Neutrophil (primary cell): ENCODE results near the gene SLC37A2.

Experiments
- H3K27ac ChIP-seq: fragments of 200-600 bp; sonication (generic); 2 replicates; pipeline ENCODE4 v1.5.1; 2016; ENCODE audit warnings: mild to moderate bottlenecking, moderate library complexity
- H3K27me3 ChIP-seq: fragments of 200-600 bp; sonication (generic); 2 replicates; pipeline ENCODE4 v1.6.0; 2016; ENCODE audit warnings: mild to moderate bottlenecking
- H3K36me3 ChIP-seq: fragments of 200-600 bp; sonication (generic); 2 replicates; pipeline ENCODE4 v1.5.1; 2017
- H3K4me1 ChIP-seq, 2 experiments: fragments of 200-600 bp in 1 of 2; sonication (generic) in 1 of 2; 1 replicate in 1 of 2; 2 replicates in 1 of 2; pipeline versions ENCODE4 v1.5.1 to v1.6.1; 2013 to 2016; ENCODE audit warnings: low read depth in 1 of 2, low read length in 1 of 2, mild to moderate bottlenecking in 1 of 2, moderate library complexity in 1 of 2; ENCODE audit not compliant: control insufficient read depth in 1 of 2, insufficient read depth in 1 of 2
- H3K4me3 ChIP-seq, 2 experiments: fragments of 200-600 bp in 1 of 2; sonication (generic) in 1 of 2; 1 replicate in 1 of 2; 2 replicates in 1 of 2; pipeline ENCODE4 v1.5.1; 2013 to 2016; ENCODE audit warnings: low read depth in 1 of 2, low read length in 1 of 2, mild to moderate bottlenecking in 1 of 2, moderate library complexity in 1 of 2
- H3K9me3 ChIP-seq: fragments of 200-600 bp; sonication (generic); 2 replicates; pipeline ENCODE4 v1.5.1; 2016
- CTCF ChIP-seq: fragments of 200-600 bp; sonication (generic); IDR thresholded peaks from 2 replicates; pipeline ENCODE4 v1.5.1; 2016; ENCODE audit warnings: antibody characterized with exemption

SLC37A2 gene

GRCh38 chr11:125071435-125071834 lies 8.3 kb downstream of the SLC37A2 start:
- peak overlapping the region; percentile 90 for H3K27ac ChIP-seq
- no peaks in the 10 kb centered on the region for H3K36me3 ChIP-seq
- no peak for TF ChIP-seq CTCF
- peak overlapping the region in 1 of 2 experiments; percentile 27 for H3K4me3 ChIP-seq
- H3K27me3 ChIP-seq, result peaks cover 5% of the 10 kb centered on the region
- H3K4me1 ChIP-seq, result peaks cover 21 to 37% of the 10 kb centered on the region in 2 experiments
- no peaks in the 10 kb centered on the region for H3K9me3 ChIP-seq

- TF ChIP-seq CTCF, result no peak
- peak overlapping the region; percentile 90 for H3K27ac ChIP-seq
- peak overlapping the region in 1 of 2 experiments; percentile 27 for H3K4me3 ChIP-seq
- peaks cover 5% of the 10 kb centered on the region for H3K27me3 ChIP-seq
- no peaks in the 10 kb centered on the region for H3K9me3 ChIP-seq
- no peaks in the 10 kb centered on the region for H3K36me3 ChIP-seq
- peaks cover 21 to 37% of the 10 kb centered on the region in 2 experiments for H3K4me1 ChIP-seq
These were observed 8.7 kb downstream of the SLC37A2 start for GRCh38 chr11:125071846-125072217.

- Histone ChIP-seq H3K27me3 (no peaks in the 10 kb centered on the region), H3K36me3 (no peaks in the 10 kb centered on the region), H3K27ac (peak overlapping the region; percentile 90), H3K4me3 (no peak overlapping the region), H3K4me1 (peaks cover 21 to 37% of the 10 kb centered on the region in 2 experiments), H3K9me3 (no peaks in the 10 kb centered on the region)
- no peak for TF ChIP-seq CTCF
These were observed 9.3 kb downstream of the SLC37A2 start for GRCh38 chr11:125072218-125072960.

- no peak for TF ChIP-seq CTCF
- Histone ChIP-seq H3K27ac (no peak overlapping the region), H3K4me1 (peaks cover 21 to 37% of the 10 kb centered on the region in 2 experiments), H3K36me3 (no peaks in the 10 kb centered on the region), H3K27me3 (no peaks in the 10 kb centered on the region), H3K4me3 (no peak overlapping the region), H3K9me3 (no peaks in the 10 kb centered on the region)
These were observed 10.0 kb downstream of the SLC37A2 start for GRCh38 chr11:125072961-125073590.

- Histone ChIP-seq H3K9me3 (no peaks in the 10 kb centered on the region), H3K27ac (no peak overlapping the region), H3K4me3 (no peak overlapping the region), H3K27me3 (no peaks in the 10 kb centered on the region), H3K36me3 (no peaks in the 10 kb centered on the region), H3K4me1 (peaks cover 21 to 37% of the 10 kb centered on the region in 2 experiments)
- TF ChIP-seq CTCF, result no peak
These were observed 10.7 kb downstream of the SLC37A2 start for GRCh38 chr11:125073616-125074483.
